HUES48 (cell line): Measurements from ENCODE around the gene TMEM59L.

Experiments
- H3K27ac ChIP-seq: one replicate; pipeline ENCODE4 v1.7.0; 2013; ENCODE audit warnings: low read depth, low read length, inconsistent platforms
- H3K27me3 ChIP-seq: 2 replicates; pipeline ENCODE4 v1.6.1; 2013; ENCODE audit warnings: mild to moderate bottlenecking, low read length; ENCODE audit not compliant: control insufficient read depth, insufficient read depth
- H3K36me3 ChIP-seq: 2 replicates; pipeline ENCODE4 v1.6.1; 2013; ENCODE audit warnings: low read length; ENCODE audit not compliant: control insufficient read depth, insufficient read depth
- H3K4me1 ChIP-seq: 2 replicates; pipeline ENCODE4 v1.6.1; 2013; ENCODE audit warnings: mild to moderate bottlenecking, low read length; ENCODE audit not compliant: control insufficient read depth, insufficient read depth
- H3K4me3 ChIP-seq: 2 replicates; pipeline ENCODE4 v1.5.1; 2013; ENCODE audit warnings: mild to moderate bottlenecking, low read depth, low read length
- H3K9ac ChIP-seq: 2 replicates; pipeline ENCODE4 v1.6.1; 2013; ENCODE audit warnings: mild to moderate bottlenecking, low read depth, low read length, moderate library complexity
- H3K9me3 ChIP-seq: 2 replicates; pipeline ENCODE4 v1.6.1; 2013; ENCODE audit warnings: low read length; ENCODE audit not compliant: control insufficient read depth, insufficient read depth

Gene TMEM59L

DNA sequence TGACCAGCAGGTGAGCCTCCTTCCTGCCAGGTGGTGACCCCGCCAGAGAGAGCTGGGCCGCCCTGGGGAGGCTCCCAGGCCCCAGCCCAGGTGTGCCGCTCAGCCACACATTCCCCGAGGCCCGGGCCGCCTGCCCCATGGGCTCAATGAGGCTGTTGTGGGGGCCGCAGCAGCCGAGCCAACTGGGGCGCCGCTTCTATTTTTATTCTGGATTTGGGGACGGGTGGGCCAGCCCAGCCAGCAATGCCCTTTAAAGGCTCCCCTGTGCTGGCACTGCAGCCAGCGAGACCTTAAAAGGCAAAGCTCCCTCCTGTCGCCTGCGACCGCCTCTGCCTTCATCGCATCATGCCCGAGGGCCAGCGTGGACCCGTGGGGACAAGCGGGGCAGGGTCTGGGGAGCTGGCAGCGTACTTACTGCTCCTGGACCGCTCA, 53.1 kb downstream of the TMEM59L start:
- no peak overlapping the region for H3K4me3 ChIP-seq

GRCh38 chr19:18666317-18666716, 53.6 kb downstream of the TMEM59L start:
- no peak overlapping the region for H3K4me3 ChIP-seq
- H3K9ac ChIP-seq: no peak overlapping the region
- H3K27ac ChIP-seq: no peak overlapping the region
- H3K36me3 ChIP-seq: peaks cover 18% of the 10 kb centered on the region
- H3K27me3 ChIP-seq: no peaks in the 10 kb centered on the region
- no peaks in the 10 kb centered on the region for H3K9me3 ChIP-seq
- peaks cover 3% of the 10 kb centered on the region; the same call in 1 of the 2 replicates for H3K4me1 ChIP-seq

More for the DNA sequence above, 53.1 kb downstream of the TMEM59L start:
- H3K9me3 ChIP-seq: no peaks in the 10 kb centered on the region
- H3K9ac ChIP-seq: no peak overlapping the region
- H3K36me3 ChIP-seq: peaks cover 18% of the 10 kb centered on the region
- H3K4me1 ChIP-seq: peaks cover 3% of the 10 kb centered on the region; the same call in 1 of the 2 replicates
- H3K27ac ChIP-seq: no peak overlapping the region
- no peaks in the 10 kb centered on the region for H3K27me3 ChIP-seq

- no peak overlapping the region for H3K27ac ChIP-seq
- no peak overlapping the region for H3K4me3 ChIP-seq
- peaks cover 18% of the 10 kb centered on the region for H3K36me3 ChIP-seq
- H3K9ac ChIP-seq: no peak overlapping the region
- H3K27me3 ChIP-seq: no peaks in the 10 kb centered on the region
- no peaks in the 10 kb centered on the region for H3K9me3 ChIP-seq
- H3K4me1 ChIP-seq: peaks cover 3% of the 10 kb centered on the region; the same call in 1 of the 2 replicates
Observed at GRCh38 chr19:18666784-18667183, 54.1 kb downstream of the TMEM59L start.

DNA sequence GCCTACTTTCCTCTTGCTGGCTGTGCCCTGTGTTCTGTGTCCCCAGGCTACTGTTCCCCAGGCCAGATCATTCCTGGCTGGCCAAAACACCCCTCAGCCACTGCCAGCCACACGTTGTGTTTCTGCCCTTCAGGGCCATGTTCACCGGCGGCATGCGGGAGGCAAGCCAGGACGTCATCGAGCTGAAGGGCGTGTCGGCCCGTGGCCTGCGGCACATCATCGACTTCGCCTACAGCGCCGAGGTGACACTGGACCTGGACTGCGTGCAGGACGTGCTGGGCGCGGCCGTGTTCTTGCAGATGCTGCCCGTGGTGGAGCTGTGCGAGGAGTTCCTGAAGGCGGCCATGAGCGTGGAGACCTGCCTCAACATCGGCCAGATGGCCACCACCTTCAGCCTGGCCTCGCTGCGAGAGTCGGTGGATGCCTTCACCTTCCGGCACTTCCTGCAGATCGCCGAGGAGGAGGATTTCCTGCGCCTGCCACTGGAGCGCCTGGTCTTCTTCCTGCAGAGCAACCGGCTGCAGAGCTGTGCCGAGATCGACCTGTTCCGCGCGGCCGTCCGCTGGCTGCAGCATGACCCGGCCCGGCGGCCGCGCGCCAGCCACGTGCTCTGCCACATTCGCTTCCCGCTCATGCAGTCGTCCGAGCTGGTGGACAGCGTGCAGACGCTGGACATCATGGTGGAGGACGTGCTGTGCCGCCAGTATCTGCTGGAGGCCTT, 55.0 kb downstream of the TMEM59L start:
- Histone ChIP-seq H3K4me1 (peaks cover 3% of the 10 kb centered on the region; the same call in 1 of the 2 replicates), H3K9me3 (no peaks in the 10 kb centered on the region), H3K36me3 (peaks cover 18% of the 10 kb centered on the region), H3K27me3 (no peaks in the 10 kb centered on the region), H3K9ac (no peak overlapping the region), H3K4me3 (no peak overlapping the region), H3K27ac (no peak overlapping the region)

DNA sequence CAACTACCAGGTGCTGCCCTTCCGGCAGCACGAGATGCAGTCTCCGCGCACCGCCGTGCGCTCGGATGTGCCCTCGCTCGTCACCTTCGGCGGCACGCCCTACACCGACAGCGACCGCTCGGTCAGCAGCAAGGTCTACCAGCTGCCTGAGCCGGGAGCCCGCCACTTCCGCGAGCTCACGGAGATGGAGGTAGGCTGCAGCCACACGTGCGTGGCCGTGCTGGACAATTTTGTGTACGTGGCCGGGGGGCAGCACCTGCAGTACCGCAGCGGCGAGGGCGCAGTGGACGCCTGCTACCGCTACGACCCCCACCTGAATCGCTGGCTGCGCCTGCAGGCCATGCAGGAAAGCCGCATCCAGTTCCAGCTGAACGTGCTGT, 55.6 kb downstream of the TMEM59L start:
- H3K4me3 ChIP-seq: no peak overlapping the region
- no peak overlapping the region for H3K27ac ChIP-seq
- 0 out of 2 replicates have a peak, but pooled peaks cover under 1% of the 10 kb centered on the region for H3K4me1 ChIP-seq
- H3K9me3 ChIP-seq: no peaks in the 10 kb centered on the region
- H3K9ac ChIP-seq: no peak overlapping the region
- no peaks in the 10 kb centered on the region for H3K27me3 ChIP-seq
- H3K36me3 ChIP-seq: peaks cover 18% of the 10 kb centered on the region

DNA sequence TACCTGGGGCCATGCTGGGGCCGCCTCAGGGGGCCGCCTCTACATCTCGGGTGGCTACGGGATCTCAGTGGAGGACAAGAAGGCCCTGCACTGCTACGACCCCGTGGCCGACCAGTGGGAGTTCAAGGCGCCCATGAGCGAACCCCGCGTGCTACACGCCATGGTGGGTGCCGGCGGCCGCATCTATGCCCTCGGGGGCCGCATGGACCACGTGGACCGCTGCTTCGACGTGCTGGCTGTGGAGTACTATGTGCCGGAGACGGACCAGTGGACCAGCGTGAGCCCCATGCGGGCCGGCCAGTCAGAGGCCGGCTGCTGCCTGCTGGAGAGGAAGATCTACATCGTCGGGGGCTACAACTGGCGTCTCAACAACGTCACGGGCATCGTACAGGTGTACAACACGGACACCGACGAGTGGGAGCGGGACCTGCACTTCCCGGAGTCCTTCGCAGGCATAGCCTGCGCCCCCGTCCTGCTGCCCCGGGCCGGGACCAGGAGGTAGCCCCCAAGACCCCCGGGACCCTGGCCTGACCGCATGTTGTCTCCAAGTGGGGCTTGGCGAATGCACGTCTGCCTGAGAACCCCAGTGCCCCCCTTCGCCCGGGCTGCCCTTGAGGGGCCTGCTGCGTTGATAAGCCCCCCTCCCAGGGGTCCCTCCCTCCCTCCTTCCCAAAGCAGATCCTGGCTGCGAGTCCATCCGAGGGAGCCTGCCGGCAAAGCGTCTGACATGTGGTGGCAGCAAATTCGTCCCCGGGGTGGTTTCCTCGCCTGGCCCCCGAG, 56.3 kb downstream of the TMEM59L start:
- Histone ChIP-seq H3K36me3 (peaks cover 18% of the 10 kb centered on the region), H3K9ac (no peak overlapping the region), H3K27ac (no peak overlapping the region), H3K27me3 (no peaks in the 10 kb centered on the region), H3K9me3 (no peaks in the 10 kb centered on the region), H3K4me1 (no peaks in the 10 kb centered on the region), H3K4me3 (no peak overlapping the region)

GRCh38 chr19:18669524-18669817, 56.8 kb downstream of the TMEM59L start:
- Histone ChIP-seq H3K36me3 (peaks cover 18% of the 10 kb centered on the region), H3K27ac (no peak overlapping the region), H3K9me3 (no peaks in the 10 kb centered on the region)

DNA sequence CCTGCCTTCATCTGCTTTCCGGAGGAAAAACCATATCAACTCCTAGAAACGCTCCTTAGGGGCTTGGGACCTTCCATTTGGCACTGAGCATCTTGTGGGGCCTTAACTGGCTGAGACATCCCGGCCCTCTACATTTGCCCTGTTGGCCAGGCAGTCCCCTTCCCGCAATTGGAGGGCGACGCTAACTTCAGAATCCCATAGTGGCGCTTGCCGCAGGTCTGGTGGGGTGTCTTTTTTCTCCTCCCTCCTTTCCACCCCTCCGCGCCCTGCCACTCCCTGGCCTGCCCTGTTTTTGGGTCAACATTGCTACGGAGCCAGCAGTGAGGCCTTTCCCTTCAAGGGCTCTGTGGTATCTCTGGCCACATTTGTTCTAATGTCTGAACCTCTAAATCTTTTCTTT, 57.2 kb downstream of the TMEM59L start:
- Histone ChIP-seq H3K4me3 (no peak overlapping the region), H3K4me1 (no peaks in the 10 kb centered on the region), H3K27me3 (no peaks in the 10 kb centered on the region), H3K9me3 (no peaks in the 10 kb centered on the region), H3K27ac (no peak overlapping the region), H3K9ac (no peak overlapping the region), H3K36me3 (peaks cover 18% of the 10 kb centered on the region)

More at GRCh38 chr19:18669524-18669817, 56.8 kb downstream of the TMEM59L start:
- no peak overlapping the region for H3K4me3 ChIP-seq
- H3K27me3 ChIP-seq: no peaks in the 10 kb centered on the region
- no peaks in the 10 kb centered on the region for H3K4me1 ChIP-seq
- no peak overlapping the region for H3K9ac ChIP-seq

GRCh38 chr19:18670312-18670711, 57.6 kb downstream of the TMEM59L start:
- Histone ChIP-seq H3K36me3 (peaks cover 18% of the 10 kb centered on the region), H3K27ac (no peak overlapping the region), H3K4me1 (no peaks in the 10 kb centered on the region), H3K4me3 (no peak overlapping the region), H3K9me3 (no peaks in the 10 kb centered on the region), H3K27me3 (no peaks in the 10 kb centered on the region), H3K9ac (no peak overlapping the region)
